22Rv1 (cell line): ENCODE measurements around the gene OTUD4.

ENCODE experiments used
- ZFX ChIP-seq: fragments of 450-650 bp; IDR thresholded peaks from 2 replicates; pipeline ENCODE4 v1.6.1; 2017; ENCODE audit warnings: antibody characterized with exemption, borderline replicate concordance
- TF ChIP-seq, protein P1 (sequence below): fragments of 450-650 bp; IDR thresholded peaks from 2 replicates; pipeline ENCODE4 v1.5.1; 2017; ENCODE audit warnings: mild to moderate bottlenecking

DNA sequence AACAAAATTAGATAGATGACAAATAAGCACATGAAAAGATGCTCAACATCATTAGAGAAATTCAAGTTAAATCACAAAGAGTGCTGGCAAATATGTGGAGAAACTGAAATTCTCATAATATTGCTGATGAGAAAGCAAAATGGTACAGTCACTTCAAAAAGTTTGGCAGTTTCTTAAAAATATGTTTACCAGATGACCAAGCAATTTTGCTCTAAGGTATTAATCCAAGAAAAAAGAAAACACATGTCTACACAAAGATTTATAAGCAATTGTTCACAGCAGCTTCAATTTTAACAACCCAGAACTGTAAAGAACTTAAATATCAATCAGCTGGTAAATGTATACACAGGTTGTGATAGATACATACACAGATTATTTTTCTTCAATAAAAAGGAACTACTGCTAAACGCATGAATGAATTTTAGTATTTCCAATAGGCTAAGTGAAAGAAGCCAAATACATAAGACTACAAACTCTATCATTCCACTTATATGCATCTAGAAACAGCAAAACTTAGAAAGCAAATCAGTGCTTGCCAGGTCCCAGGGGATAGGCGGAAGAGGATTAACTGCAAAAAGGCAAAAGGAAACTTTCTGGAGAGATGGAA is 11.7 kb downstream of the OTUD4 start:
- TF ChIP-seq, protein P1, sequence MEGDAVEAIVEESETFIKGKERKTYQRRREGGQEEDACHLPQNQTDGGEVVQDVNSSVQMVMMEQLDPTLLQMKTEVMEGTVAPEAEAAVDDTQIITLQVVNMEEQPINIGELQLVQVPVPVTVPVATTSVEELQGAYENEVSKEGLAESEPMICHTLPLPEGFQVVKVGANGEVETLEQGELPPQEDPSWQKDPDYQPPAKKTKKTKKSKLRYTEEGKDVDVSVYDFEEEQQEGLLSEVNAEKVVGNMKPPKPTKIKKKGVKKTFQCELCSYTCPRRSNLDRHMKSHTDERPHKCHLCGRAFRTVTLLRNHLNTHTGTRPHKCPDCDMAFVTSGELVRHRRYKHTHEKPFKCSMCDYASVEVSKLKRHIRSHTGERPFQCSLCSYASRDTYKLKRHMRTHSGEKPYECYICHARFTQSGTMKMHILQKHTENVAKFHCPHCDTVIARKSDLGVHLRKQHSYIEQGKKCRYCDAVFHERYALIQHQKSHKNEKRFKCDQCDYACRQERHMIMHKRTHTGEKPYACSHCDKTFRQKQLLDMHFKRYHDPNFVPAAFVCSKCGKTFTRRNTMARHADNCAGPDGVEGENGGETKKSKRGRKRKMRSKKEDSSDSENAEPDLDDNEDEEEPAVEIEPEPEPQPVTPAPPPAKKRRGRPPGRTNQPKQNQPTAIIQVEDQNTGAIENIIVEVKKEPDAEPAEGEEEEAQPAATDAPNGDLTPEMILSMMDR = no peak
- no peak for TF ChIP-seq ZFX
